Measurements from ENCODE around the gene SYNPO2. TPM values are rescaled to one million over a fixed set of nuclear protein-coding genes. Genes with fewer than 3 reads are reported as not detected.
A peak's percentile ranks its signal among the peaks of the same experiment; 100 is the strongest.

SYNPO2 gene
- total RNA-seq, 1 experiment from 2014 or later = 0.04 TPM

DNA sequence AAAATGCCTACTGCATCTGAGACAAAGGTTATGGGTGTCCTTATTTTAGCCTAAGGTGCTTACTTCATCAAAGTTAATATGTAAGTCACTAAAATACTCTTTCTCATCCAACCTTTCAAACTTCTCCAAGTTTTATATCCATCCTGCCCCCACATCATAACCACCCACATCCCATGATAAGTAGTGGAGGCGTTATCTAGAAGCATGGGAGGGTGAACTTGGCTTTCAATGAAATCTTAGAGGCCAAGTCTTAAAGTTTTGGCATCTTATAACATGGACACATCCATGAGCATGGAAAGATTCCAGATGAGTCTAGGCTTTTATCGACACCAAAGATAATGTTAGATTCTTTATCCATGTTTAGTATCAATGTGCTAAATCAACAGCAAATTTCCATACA, 29.9 kb upstream of the SYNPO2 start:
- Histone ChIP-seq H3K9me3 (ENCODE audit: low read length) (no peaks in the 10 kb centered on the region), H3K36me3 (ENCODE audit: low read depth, low read length) (no peaks in the 10 kb centered on the region), H3K4me2 (ENCODE audit: low read length) (no peak overlapping the region), H3K27ac (ENCODE audit: low read length) (no peak overlapping the region), H3K4me1 (ENCODE audit: insufficient read depth, low read length) (no peaks in the 10 kb centered on the region), H2AFZ (ENCODE audit: low read length) (no peak overlapping the region), H3K9me2 (replicated peaks; ENCODE audit: low read length) (no peaks in the 10 kb centered on the region), H3K79me2 (ENCODE audit: low read length) (no peaks in the 10 kb centered on the region), H3K9ac (ENCODE audit: low read length) (no peak overlapping the region), H3K27me3 (ENCODE audit: low read length) (no peaks in the 10 kb centered on the region), H3K4me3 (ENCODE audit: low read length) (no peak overlapping the region), H3F3A (ENCODE audit: low read length, unreplicated experiment) (no peaks in the 10 kb centered on the region), H4K20me1 (ENCODE audit: low read length) (no peaks in the 10 kb centered on the region)
- TF ChIP-seq, protein P1, sequence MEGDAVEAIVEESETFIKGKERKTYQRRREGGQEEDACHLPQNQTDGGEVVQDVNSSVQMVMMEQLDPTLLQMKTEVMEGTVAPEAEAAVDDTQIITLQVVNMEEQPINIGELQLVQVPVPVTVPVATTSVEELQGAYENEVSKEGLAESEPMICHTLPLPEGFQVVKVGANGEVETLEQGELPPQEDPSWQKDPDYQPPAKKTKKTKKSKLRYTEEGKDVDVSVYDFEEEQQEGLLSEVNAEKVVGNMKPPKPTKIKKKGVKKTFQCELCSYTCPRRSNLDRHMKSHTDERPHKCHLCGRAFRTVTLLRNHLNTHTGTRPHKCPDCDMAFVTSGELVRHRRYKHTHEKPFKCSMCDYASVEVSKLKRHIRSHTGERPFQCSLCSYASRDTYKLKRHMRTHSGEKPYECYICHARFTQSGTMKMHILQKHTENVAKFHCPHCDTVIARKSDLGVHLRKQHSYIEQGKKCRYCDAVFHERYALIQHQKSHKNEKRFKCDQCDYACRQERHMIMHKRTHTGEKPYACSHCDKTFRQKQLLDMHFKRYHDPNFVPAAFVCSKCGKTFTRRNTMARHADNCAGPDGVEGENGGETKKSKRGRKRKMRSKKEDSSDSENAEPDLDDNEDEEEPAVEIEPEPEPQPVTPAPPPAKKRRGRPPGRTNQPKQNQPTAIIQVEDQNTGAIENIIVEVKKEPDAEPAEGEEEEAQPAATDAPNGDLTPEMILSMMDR (conservative IDR thresholded peaks at IDR 0.05; ENCODE audit: low read depth, low read length) = no peak
- TF ChIP-seq EZH2phosphoT487 (IDR thresholded peaks at IDR 0.05; ENCODE audit: borderline replicate concordance, low read length) (no peak), EZH2 (IDR thresholded peaks at IDR 0.05; ENCODE audit: low read length, unreplicated experiment) (no peak)
- intact Hi-C loops (cut with micrococcal nuclease) = no loop called here
- no TSS peak for BruUV-seq (replicated peaks)
- CTCF ChIA-PET = no interaction called here
- ATAC-seq = no peak
- POLR2A ChIA-PET (ENCODE audit: unreplicated experiment) = no interaction called here
- no peak for DNase-seq

DNA sequence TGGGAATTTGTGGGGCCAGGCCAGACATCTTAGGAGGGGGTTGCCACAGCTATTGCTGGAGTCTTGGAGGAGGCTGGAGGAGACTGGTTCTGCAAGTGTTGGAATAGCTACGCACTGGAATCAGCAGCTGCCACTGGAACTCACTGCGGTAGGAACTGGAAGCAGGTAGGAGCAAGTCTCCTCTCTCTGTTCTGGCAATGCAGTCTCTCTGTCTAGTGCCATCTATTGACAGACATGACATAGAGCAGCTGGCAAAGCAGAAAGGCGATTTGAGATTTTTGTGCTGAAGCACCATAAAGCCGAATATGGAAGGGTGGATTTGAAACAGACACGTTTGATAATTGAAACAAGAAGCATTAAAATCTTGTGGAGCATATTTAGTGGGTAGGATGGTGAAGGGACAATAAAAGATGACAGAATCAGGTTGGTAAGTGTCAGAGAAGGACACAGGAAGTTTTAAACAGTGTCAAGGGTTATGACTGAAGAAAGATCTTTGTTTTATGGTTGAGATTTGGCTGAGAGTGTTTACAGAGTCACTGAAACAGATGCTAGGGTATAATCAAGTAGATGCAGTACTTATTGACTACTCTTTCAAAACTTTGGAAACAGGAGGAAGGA, 23.5 kb upstream of the SYNPO2 start:
- intact Hi-C loops (cut with micrococcal nuclease) = no loop called here
- Histone ChIP-seq H4K20me1 (ENCODE audit: low read length) (no peaks in the 10 kb centered on the region), H3K79me2 (ENCODE audit: low read length) (no peaks in the 10 kb centered on the region), H3K27ac (ENCODE audit: low read length) (no peak overlapping the region), H3K4me3 (ENCODE audit: low read length) (no peak overlapping the region), H3K9me3 (ENCODE audit: low read length) (no peaks in the 10 kb centered on the region), H3K36me3 (ENCODE audit: low read depth, low read length) (no peaks in the 10 kb centered on the region), H2AFZ (ENCODE audit: low read length) (peak overlapping the region; percentile 66), H3K4me1 (ENCODE audit: insufficient read depth, low read length) (no peaks in the 10 kb centered on the region), H3K9ac (ENCODE audit: low read length) (no peak overlapping the region), H3K4me2 (ENCODE audit: low read length) (peak overlapping the region; percentile 47), H3K27me3 (ENCODE audit: low read length) (no peaks in the 10 kb centered on the region), H3K9me2 (replicated peaks; ENCODE audit: low read length) (no peaks in the 10 kb centered on the region), H3F3A (ENCODE audit: low read length, unreplicated experiment) (no peaks in the 10 kb centered on the region)
- CTCF ChIA-PET = interaction anchor here (0.8 kb wide), 2 partner anchors 23 to 111 kb away, joined by 3 read pairs; no protein-coding TSS in a partner anchor
- peak; percentile 85 for ATAC-seq
- POLR2A ChIA-PET (ENCODE audit: unreplicated experiment) = no interaction called here
- BruUV-seq (replicated peaks) = no TSS peak
- peak; percentile 69 for DNase-seq
- TF ChIP-seq EZH2 (IDR thresholded peaks at IDR 0.05; ENCODE audit: low read length, unreplicated experiment) (no peak), EZH2phosphoT487 (IDR thresholded peaks at IDR 0.05; ENCODE audit: borderline replicate concordance, low read length) (no peak)
- TF ChIP-seq, protein P1 (conservative IDR thresholded peaks at IDR 0.05; ENCODE audit: low read depth, low read length) = peak; percentile 77

DNA sequence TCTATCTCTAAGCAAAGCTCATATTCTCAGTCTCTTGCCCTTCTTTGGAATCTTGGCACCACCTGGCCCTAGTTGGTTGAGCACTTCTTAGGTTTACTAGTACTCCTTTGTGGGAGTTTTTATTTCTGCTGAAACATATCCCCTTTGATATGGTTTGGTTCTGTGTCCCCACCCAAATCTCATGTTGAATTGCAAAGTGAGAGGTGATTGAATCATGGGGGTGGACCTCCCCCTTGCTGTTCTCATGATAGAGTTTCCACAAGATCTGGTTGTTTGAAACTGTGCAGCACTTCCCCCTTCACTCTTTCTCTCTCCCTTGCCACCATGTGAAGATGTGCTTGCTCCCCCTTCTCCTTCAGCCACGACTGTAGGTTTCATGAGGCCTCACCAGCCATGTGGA, 22.2 kb upstream of the SYNPO2 start:
- POLR2A ChIA-PET (ENCODE audit: unreplicated experiment) = no interaction called here
- Histone ChIP-seq H3K4me3 (ENCODE audit: low read length) (no peak overlapping the region), H4K20me1 (ENCODE audit: low read length) (no peaks in the 10 kb centered on the region), H3K4me2 (ENCODE audit: low read length) (no peak overlapping the region), H2AFZ (ENCODE audit: low read length) (no peak overlapping the region), H3K4me1 (ENCODE audit: insufficient read depth, low read length) (no peaks in the 10 kb centered on the region), H3K9me2 (replicated peaks; ENCODE audit: low read length) (no peaks in the 10 kb centered on the region), H3K79me2 (ENCODE audit: low read length) (no peaks in the 10 kb centered on the region), H3K9me3 (ENCODE audit: low read length) (no peaks in the 10 kb centered on the region), H3K36me3 (ENCODE audit: low read depth, low read length) (no peaks in the 10 kb centered on the region), H3F3A (ENCODE audit: low read length, unreplicated experiment) (no peaks in the 10 kb centered on the region), H3K27me3 (ENCODE audit: low read length) (no peaks in the 10 kb centered on the region), H3K27ac (ENCODE audit: low read length) (no peak overlapping the region), H3K9ac (ENCODE audit: low read length) (no peak overlapping the region)
- TF ChIP-seq EZH2phosphoT487 (IDR thresholded peaks at IDR 0.05; ENCODE audit: borderline replicate concordance, low read length) = no peak
- no peak for TF ChIP-seq EZH2 (IDR thresholded peaks at IDR 0.05; ENCODE audit: low read length, unreplicated experiment)
- TF ChIP-seq, protein P1 (conservative IDR thresholded peaks at IDR 0.05; ENCODE audit: low read depth, low read length) = no peak
- no TSS peak for BruUV-seq (replicated peaks)
- DNase-seq = no peak
- intact Hi-C loops (cut with micrococcal nuclease) = no loop called here
- CTCF ChIA-PET = interaction anchor here (0.6 kb wide), 2 partner anchors 31 to 101 kb away, joined by 3 to 6 read pairs; no protein-coding TSS in a partner anchor
- ATAC-seq = no peak
